HUDEP-2 (cell line): Measurements from ENCODE around the gene KCNK15.

Experiments
- DNase-seq, 76 experiments: peaks; one replicate each; lab custom pipeline; 2025; ENCODE audit not compliant: unreplicated experiment in 76 of 76; lab: John Stamatoyannopoulos, UW

KCNK15 gene

DNA sequence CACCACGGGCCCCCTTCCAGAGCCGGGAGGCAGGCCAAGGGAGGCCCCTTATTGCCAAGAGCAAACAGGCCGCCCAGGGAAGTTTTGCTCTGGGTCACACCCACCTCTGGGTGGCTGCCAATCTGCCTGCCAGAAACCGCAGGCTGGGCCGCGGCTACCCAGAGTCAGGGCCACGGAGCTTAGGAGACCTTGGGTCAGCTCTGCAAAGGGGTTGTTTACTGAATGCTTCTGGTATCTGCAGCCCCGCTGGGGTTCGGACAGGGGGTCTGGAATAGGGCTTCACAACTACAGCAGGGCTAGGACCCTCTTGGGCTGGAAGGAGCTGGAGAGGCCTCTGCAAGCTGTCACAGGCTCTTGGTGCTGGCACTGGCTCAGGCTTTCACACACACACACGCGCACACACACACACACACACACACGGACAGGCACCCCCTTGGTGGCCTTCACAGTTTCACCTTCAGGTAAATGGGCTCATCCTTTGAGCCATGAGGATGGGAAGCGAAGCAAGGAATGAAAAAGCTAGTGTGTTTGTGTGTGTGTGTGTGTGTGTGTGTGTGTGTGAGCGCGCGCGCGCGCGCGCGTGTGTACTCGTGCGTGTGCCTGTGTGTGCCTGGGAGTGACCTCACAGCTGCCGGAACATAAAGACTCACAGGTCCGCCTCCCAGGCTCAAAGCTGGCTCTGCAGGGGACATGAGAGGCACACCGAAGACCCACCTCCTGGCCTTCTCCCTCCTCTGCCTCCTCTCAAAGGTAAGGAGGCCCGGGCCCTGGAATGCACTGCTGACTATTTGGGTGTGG is 30.8 kb upstream of the KCNK15 start, which contains the start of gene CCN5:
TSS of gene CCN5 (plus strand) at position 669 of the 798 bp plus-strand sequence. CDS start at position 691, 22 bp downstream.
- peak in 75 of 76 experiments; percentile 18 to 90 (median 78) for DNase-seq

DNA sequence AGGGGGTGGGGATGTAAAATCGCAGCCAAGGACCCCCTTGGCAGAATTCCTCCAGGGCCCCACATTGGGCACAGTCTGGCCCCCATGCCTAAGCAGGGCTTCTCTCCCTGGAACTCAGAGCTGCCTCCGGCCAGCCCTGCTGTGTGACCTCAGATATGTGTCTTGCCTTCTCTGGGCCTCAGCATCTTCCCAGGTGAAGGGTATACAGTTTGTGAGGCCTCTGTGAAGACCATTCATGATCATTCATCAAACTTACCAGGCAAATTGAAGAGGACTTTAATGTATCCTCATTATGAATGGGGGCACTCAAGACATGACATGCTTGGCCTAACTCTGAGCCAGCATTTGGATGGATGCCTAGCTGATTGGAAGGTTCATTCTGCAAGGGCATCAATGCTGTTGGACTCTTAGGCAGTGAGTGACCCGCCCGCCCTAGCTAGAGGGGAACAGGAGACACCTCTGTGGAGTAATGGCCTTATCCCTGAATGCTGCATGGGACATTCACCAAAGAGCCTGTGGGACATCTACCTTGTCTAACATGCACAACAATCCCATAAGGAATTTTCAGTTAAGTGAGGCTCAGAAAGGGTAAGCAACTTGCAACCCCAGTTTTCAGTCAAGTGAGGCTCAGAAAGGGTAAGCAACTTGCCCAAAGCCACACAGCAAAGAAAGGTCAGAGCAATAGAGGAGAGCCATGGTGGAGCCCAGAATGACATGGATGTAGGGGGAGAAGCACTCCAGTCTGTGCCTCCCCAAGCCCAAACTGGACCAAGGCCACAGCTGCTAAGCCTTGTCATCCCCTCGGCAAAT is 30.0 kb upstream of the KCNK15 start:
- DNase-seq, result no peak

DNA sequence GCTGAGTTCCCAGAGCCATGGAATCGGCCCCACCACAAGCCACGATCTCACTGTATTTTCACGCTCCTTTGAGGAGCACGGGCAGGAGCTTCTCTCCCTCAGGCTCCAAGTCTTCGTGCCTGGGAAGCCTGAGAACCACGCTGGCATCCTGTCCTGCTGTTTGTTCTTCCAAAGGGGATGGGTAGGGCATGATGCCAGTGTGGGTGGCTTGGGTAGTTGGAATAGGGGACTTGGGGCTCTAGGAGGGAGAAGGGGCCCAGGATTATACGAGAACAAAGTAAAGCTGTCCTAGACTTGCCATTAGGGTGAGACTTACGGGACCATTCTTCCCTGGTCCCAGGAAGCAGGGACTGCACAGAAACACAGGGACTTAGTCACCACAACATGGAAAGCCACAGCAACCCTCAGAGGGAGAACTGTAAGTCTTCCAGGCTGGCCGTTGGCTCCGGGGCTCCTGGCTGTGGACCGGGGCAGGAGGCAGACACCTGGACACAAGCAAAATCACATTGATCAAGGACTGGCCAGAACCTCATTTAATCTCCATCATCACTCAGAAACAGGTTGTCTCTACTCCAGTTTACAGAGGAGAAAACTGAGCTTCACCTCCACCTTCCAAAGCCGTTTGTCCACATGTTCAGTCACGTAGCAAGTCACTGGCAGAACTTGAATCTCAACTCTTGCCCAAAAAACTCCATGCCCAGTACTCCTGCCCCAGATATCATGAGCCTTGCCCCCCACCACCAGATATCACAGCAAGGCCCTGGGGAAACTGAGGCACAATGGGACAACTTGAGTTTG is 29.2 kb upstream of the KCNK15 start:
- DNase-seq, result no peak

DNA sequence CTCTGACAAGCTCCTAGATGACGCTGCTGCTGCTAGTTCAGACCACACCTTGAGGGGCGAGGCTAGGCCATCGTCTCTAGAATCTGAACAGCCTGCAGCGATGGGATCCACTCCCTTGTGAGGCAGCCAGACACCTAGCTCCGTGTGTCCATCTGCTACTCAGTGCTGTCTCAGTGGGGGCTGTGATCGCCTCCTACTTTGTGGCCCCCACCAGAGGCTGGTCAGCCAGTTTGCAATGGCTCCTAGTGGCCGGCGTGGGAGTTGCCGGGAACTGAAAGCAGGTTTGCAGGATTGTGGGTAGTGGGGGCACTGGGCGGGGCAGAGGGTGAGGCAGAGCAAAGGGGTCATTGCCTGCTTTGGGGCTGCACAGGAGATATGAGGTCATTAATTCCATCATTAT is 27.7 kb upstream of the KCNK15 start:
- no peak for DNase-seq

DNA sequence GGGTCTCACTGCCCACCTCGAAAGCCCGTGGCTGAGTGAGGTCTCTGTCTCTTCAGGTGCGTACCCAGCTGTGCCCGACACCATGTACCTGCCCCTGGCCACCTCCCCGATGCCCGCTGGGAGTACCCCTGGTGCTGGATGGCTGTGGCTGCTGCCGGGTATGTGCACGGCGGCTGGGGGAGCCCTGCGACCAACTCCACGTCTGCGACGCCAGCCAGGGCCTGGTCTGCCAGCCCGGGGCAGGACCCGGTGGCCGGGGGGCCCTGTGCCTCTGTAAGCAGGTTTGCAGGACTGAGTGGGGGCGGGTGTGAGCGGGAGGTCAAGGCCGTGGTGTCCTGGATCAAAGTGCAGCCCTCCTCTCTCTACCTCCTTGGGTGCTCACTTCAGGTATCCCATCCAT is 25.8 kb upstream of the KCNK15 start:
- DNase-seq, result no peak

DNA sequence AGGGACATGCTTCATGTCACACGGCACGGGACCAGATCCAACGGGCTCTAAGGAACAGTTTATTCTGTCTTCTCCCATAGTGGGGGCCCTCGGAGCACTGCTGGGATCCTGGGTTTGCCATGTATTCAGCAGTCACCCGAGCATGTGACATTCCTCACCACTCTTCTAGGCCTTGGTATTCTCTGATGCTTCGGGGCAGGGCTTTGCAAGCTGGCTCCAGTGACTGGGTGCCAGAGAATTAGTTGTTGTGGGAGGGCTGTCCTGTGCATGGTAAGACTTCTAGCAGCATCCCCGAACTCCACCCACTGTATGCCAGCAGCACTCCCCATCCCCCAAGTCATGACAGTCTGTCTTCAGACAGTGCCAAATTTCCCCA is 25.1 kb upstream of the KCNK15 start:
- no peak for DNase-seq

DNA sequence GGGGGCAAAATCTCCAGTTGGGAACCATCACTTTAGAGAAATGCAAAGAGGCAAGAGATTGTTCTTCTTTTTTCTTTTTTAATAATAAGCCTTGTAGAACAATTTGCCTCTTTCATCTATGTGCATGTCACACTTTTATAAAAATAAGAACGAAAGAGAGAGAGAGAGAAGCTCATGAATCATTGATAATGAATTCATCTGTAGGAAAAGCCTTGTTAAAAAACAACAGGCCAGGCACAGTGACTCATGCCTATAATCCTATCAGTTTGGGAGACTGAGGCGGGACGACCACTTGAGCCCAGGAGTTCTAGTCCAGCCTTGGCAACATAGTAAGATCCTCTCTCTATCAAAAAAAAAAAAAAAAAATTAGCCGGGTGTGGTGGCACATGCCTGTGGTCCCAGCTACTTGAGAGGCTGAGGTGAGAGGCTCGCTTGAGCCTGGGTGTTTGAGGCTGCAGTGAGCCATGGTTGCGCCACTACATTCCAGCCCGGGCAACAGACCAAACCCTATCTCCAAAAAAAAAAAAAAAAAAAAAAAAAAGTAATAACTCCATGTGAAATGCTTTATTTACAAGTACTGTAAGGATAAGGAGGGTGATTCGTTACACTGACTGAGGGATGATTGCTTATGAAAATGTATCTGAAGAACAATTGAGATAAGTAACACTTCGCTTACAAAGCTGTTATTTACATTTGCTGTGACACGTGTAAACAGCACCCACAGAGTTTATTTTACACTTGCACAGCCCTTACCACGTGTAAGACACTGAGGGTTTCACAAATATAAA is 24.5 kb upstream of the KCNK15 start:
- DNase-seq, result no peak

DNA sequence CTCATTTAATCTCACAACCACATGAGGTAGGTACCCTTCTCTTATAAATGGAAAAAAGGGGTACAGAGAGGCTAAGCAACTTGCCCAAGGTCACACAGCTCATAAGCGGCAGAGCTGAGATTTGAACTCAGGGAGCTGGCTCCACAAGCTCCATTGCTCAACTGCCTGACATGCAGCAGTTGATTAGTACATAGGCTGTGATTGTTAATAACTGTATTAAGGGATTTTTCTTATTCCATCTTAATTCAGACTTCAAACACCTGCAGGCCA is 23.9 kb upstream of the KCNK15 start:
- DNase-seq, result no peak

DNA sequence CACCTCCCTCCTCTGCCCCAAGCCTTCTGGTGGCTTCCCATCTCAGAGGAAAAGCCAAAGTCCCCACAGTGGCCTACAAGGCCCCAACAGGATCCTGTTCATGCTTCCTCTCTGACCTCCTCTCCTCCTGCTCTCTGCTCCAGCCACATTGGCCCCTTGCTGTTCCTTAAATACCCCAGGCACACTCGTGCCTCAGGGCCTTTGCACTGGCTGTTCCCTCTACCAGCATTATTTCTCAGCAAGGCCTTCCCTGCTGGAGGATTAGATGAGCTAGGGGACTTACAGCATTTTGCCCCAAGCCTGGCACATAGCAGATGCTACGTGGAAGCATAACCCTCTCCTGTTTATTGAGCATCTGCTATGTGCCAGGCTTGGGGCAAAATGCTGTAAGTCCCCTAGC is 22.7 kb upstream of the KCNK15 start:
- DNase-seq, result no peak

DNA sequence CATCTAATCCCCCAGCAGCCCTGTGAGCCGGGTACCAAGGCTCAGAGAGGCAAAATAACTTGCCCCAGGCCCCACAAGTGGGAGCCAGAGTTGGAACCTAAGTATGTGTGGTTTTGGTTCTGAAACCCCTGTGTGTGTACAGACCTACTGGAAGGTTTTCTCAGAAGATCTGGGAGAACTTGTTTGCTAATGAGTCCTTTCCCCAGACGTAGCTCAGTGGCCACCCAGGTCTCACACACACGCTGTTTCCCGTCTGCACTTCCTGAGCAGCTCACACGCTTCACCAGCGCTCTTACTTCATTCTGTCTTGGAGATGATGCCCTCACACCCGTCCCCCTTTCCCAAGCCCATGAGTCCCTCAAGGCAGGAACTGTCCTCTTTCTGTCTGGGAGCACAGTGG is 22.3 kb upstream of the KCNK15 start:
- no peak for DNase-seq

DNA sequence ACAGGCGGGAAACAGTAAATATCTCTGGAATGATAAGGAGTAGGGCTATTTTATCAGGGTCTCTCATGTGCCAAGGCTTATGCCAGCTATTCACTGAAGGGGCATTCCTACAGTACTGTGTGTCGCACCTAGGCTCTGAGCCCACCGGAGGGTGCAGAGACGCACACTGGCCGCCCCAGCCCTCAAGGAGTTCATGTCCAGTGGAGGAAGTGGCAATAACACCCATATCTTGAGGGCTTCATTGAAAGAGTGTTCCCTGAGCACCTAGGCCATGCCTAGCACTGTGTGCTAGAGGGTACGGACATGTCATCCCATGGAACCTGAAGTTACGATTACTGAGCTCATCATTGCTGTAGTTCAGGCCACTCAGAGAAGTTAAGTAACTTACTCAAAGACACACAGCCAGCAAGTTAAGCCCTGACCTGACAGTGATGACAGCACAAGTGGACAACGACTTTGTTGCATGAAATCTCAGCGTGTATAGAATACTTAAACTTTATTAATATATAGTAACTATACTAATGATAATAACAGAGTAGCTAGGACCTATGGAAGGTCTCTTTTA is 21.8 kb upstream of the KCNK15 start:
- no peak for DNase-seq

DNA sequence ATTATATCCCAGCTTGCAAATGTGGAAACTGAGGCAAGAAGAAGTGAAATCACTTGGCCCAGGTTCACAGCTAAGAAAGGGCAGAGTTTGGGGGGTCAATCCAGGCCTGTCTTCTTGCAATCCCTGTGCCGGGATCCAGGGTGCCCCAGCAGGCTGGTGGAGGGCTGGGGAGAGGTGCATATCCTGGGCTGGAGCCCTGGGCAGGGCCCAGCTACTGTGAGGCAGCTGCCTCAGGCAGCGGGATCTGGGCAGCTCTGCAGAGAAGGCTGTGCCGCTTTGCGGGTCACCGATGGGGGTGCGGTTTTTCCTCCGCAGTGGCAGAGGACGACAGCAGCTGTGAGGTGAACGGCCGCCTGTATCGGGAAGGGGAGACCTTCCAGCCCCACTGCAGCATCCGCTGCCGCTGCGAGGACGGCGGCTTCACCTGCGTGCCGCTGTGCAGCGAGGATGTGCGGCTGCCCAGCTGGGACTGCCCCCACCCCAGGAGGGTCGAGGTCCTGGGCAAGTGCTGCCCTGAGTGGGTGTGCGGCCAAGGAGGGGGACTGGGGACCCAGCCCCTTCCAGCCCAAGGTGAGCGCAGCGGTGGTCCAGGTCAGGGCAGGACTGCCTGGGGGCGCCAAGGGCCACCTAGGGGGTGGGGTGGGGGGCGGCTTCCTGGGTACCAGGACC is 21.1 kb upstream of the KCNK15 start:
- no peak for DNase-seq

DNA sequence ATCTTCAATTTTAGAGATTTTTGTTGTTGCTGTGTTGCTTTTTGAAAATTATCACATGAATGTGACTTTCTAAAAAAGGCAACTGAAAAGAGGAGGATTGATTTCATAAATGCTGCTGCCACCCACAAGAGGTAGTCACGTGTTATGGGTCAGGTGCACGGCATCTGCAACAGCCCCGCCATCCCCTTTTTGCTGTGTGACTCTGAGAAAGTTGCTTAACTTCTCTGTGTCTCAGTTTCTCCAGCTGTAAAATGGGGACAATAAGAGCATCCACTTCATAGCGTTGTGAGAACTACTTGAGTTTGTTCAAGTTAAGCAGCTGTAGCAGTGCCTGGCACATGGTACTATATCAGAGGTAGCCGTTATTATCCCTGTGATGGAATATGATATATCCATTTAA is 19.8 kb upstream of the KCNK15 start:
- DNase-seq, result no peak

DNA sequence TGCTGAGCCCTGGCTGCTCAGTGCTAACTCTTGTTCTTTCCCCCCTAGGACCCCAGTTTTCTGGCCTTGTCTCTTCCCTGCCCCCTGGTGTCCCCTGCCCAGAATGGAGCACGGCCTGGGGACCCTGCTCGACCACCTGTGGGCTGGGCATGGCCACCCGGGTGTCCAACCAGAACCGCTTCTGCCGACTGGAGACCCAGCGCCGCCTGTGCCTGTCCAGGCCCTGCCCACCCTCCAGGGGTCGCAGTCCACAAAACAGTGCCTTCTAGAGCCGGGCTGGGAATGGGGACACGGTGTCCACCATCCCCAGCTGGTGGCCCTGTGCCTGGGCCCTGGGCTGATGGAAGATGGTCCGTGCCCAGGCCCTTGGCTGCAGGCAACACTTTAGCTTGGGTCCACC is 18.6 kb upstream of the KCNK15 start:
- DNase-seq, result no peak

DNA sequence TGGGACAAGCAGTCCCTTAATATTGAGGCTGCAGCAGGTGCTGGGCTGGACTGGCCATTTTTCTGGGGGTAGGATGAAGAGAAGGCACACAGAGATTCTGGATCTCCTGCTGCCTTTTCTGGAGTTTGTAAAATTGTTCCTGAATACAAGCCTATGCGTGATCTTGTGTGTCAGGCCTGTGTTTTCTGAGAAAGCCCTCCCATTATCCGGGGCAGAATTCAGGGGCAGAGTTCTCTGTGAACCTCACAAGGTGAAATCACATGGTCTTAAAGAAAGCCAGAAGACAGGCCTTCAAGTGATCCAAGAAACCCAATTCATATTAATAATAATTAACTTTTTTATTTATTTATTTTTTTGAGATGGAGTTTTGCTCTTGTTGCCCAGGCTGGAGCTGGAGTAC is 18.0 kb upstream of the KCNK15 start:
- DNase-seq, result no peak

DNA sequence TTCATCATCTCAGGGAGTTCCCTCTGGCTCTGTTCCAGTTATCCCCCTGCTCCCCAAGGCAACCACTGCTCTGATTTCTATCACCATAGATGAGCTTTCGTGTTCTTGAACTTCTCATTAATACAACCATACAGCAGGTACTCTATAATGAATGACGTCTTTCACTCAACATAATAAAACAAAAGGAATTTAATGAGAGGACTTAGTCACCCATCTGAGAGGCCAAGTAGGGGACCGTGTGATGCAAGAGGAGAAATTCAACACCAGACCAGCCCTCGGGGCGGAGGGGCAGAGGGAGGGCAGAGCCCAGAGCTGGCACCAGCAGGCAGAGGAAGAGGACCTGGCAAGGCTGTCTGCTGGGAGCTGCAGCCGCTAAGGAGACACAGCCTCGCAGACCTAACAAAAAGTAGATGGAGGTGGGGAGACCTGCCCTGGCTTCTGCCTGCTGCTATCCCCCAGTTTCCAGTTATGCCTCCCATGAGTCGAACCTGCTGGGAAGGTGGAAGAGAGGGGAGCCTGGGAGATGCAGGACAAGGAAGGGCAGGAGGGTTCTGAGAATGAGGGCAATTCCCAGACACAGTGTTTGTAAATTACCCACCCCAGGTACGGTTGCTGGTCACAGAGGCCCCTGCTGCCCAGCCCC is 16.7 kb upstream of the KCNK15 start:
- DNase-seq, result no peak

DNA sequence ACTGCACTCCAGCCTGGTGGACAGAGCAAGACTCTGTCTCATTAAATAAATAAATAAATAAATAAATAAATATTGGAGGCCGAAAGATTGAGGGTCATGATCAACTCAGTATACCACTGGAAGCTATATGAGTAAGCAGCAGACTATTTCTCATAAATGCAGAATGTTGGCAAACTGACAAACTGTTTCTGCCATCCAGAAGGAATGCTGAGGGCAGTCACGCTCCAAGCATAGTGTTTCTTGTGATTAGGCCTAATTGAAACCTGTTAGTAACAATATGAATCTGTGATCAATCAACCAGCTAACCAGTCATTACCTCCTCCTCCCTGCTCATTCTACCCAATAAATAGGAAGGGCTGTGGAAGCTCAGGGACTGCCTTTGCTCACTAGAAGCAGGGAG is 15.2 kb upstream of the KCNK15 start:
- DNase-seq, result no peak

DNA sequence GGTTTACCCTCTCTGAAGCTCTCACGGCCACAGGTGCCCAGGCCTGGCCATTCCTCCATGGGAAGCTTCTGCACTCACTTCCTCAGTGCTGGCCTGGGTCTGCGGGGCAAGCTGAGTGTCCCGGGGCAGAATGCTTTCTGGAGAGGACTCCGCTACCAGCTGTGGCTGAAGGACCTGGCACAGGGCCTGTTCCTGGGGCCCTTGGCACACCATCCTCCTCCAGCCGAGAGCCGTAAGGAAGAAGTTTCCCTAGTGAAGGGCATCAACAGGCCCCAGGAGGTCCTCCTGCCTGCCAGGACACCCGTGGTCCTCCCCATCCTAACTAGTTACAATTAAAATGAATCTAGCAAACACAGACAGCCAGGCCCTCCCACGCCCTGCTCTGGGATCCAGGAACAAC is 14.0 kb upstream of the KCNK15 start:
- DNase-seq, result no peak

DNA sequence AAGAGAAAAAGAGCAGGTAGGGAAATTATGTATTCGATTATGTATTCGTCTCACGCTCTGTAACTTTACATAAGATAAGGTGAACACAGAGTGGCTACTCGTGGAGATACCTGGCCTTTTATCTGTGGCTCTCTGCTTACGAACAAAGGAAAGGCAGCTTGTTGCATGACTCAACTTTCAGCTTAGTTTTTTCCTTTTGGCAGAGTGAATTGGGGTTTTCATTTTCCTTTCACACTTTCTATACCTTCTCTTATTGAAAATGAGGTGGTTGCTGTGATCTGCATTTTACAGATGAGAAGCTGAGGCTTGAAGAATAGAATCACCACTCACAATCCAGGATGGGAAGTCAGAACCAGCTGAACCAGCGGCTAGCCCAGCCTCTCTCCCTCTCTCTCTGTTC is 13.3 kb upstream of the KCNK15 start:
- no peak for DNase-seq
